ENCODE measurements around the gene TPMT.

- no peak for TF ChIP-seq CTCF (conservative IDR thresholded peaks at IDR 0.05)
- TF ChIP-seq EZH2 (IDR thresholded peaks at IDR 0.05; ENCODE audit: low read depth): no peak
These were observed 7.7 kb downstream of the TPMT start for GRCh38 chr6:18147160-18147559.

Measured in PC-9 (cell line).